K562 (cell line): ENCODE data around the gene FBXO10. TPM values are rescaled to one million over a fixed set of nuclear protein-coding genes. Genes with fewer than 3 reads are reported as not detected.

Experiments
- CBX3 ChIP-seq, 2 experiments: IDR thresholded peaks; 1 replicate in 1 of 2; 2 replicates in 1 of 2; pipeline ENCODE4 v1.6.1; 2012; ENCODE audit warnings: inconsistent platforms in 2 of 2, low read length in 2 of 2, borderline replicate concordance in 1 of 2, control low read depth in 1 of 2
- HDAC8 ChIP-seq: fragments of 450-650 bp; IDR thresholded peaks from 2 replicates; pipeline ENCODE4 v1.6.1; 2016; ENCODE audit warnings: mild to moderate bottlenecking, missing genetic modification characterization, moderate library complexity, missing compliant biosample characterization
- JUNB ChIP-seq: fragments of 450-650 bp; formaldehyde crosslinking; conservative IDR thresholded peaks from 2 replicates; pipeline ENCODE4 v1.4.0; 2020; ENCODE audit warnings: mild to moderate bottlenecking
- KDM5B ChIP-seq: fragments of 200-600 bp; sonication (generic); IDR thresholded peaks from 2 replicates; pipeline ENCODE4 v1.6.1; 2012; ENCODE audit warnings: low read depth, mild to moderate bottlenecking, moderate library complexity, low read length, control low read depth, inconsistent platforms; ENCODE audit not compliant: insufficient replicate concordance
- MEF2A ChIP-seq: IDR thresholded peaks from 2 replicates; pipeline ENCODE4 v1.6.1; 2011; ENCODE audit warnings: low read depth, mild to moderate bottlenecking, low read length, moderate library complexity; ENCODE audit not compliant: control insufficient read depth
- MTA2 ChIP-seq: fragments of 450-650 bp; IDR thresholded peaks from 2 replicates; pipeline ENCODE4 v1.6.1; 2016; ENCODE audit warnings: low read depth
- PHB2 ChIP-seq: fragments of 450-650 bp; IDR thresholded peaks from 2 replicates; pipeline ENCODE4 v1.6.1; 2017; ENCODE audit warnings: low read depth
- PTTG1 ChIP-seq: fragments of 450-650 bp; IDR thresholded peaks from 2 replicates; pipeline ENCODE4 v1.6.1; 2016; ENCODE audit warnings: low read depth, mild to moderate bottlenecking, missing genetic modification characterization, missing compliant biosample characterization
- SRSF3 ChIP-seq: fragments of 200-400 bp; formaldehyde crosslinking; IDR thresholded peaks from 2 replicates; pipeline ENCODE4 v1.6.1; 2016; ENCODE audit warnings: mild to moderate bottlenecking, low read length, moderate library complexity; ENCODE audit not compliant: insufficient read depth
- XRCC4 ChIP-seq: IDR thresholded peaks from one replicate; pipeline ENCODE4 v1.6.1; 2011; ENCODE audit not compliant: insufficient read depth, insufficient read length; ENCODE audit errors: extremely low read depth
- YY1 ChIP-seq, 3 experiments: IDR thresholded peaks; 2 replicates each; pipeline ENCODE4 v1.6.1; 2011; ENCODE audit warnings: low read length in 2 of 3, mild to moderate bottlenecking in 2 of 3, moderate library complexity in 2 of 3, borderline replicate concordance in 1 of 3, control low read depth in 1 of 3, low read depth in 1 of 3; ENCODE audit not compliant: insufficient read depth in 3 of 3, insufficient replicate concordance in 2 of 3, control insufficient read depth in 1 of 3, insufficient read length in 1 of 3; ENCODE audit errors: extremely low read depth in 1 of 3
- ZFPM2 ChIP-seq: fragments of 250-450 bp; sonication (Bioruptor Pico); IDR thresholded peaks from 2 replicates; pipeline ENCODE4 v1.5.1; 2022; ENCODE audit warnings: mild to moderate bottlenecking
- ZNF12 ChIP-seq: sonication (generic); formaldehyde crosslinking; IDR thresholded peaks from 2 replicates; pipeline ENCODE4 v1.4.0; 2020; ENCODE audit warnings: mild to moderate bottlenecking, missing genetic modification reagents
- ZNF133 ChIP-seq: fragments of 250-450 bp; sonication (Bioruptor Pico); IDR thresholded peaks from 2 replicates; pipeline ENCODE4 v1.4.0; 2020; ENCODE audit warnings: mild to moderate bottlenecking
- ZNF354B ChIP-seq: fragments of 250-450 bp; sonication (Bioruptor Pico); IDR thresholded peaks from 2 replicates; pipeline ENCODE4 v1.4.0; 2020
- ZNF511 ChIP-seq: sonication (generic); formaldehyde crosslinking; IDR thresholded peaks from 2 replicates; pipeline ENCODE4 v1.8.0; 2022; ENCODE audit warnings: mild to moderate bottlenecking, missing genetic modification reagents
- polyA plus RNA-seq, 8 experiments: library from polyadenylated mRNA; depleted of rRNA in 4 of 8; stranded (reverse) in 5 of 8; unstranded in 3 of 8; fragments of >200 nt; fragmentation: Nextera tagmentation in 2 of 8; fragmentation: Illumina TruSeq in 1 of 8; extraction: Ambion mirVana in 2 of 8; extraction: Trizol in 1 of 8; gene quantifications; 2 replicates each; pipeline versions ENCODE4 v1.2.1 to v1.2.3, GENCODE V29; 2011 to 2014; ENCODE audit warnings: inconsistent platforms in 1 of 8, missing spikeins in 1 of 8
- total RNA-seq, 7 experiments: library from RNA; depleted of rRNA in 6 of 7; stranded (reverse); fragments of >200 nt in 6 of 7; fragmentation: Illumina TruSeq in 2 of 7; extraction: Trizol in 2 of 7; gene quantifications; 2 replicates each; pipeline versions ENCODE4 v1.2.1 to v1.2.3, GENCODE V29; 2011 to 2021; ENCODE audit warnings: low replicate concordance in 1 of 7
- TF ChIP-seq, protein P1 (sequence below), 2 experiments: fragments of 450-650 bp; IDR thresholded peaks; 2 replicates each; pipeline ENCODE4 v1.6.1; 2016
- TF ChIP-seq, protein P2 (sequence below): sonication (generic); formaldehyde crosslinking; IDR thresholded peaks from 2 replicates; pipeline ENCODE4 v1.8.1; 2023; ENCODE audit warnings: mild to moderate bottlenecking, missing genetic modification reagents
- TF ChIP-seq, protein P3 (sequence below), 2 experiments: fragments of 450-650 bp; conservative IDR thresholded peaks; 2 replicates each; pipeline ENCODE4 v1.6.1; 2017; ENCODE audit warnings: mild to moderate bottlenecking in 2 of 2, moderate library complexity in 2 of 2

The FBXO10 gene
- total and polyA plus RNA-seq, 9 of the 15 experiments (the other 6 are each of a cell fraction or from before 2014, with no cell fraction given), result 0.84 to 9.9 (median 6.0) TPM

DNA sequence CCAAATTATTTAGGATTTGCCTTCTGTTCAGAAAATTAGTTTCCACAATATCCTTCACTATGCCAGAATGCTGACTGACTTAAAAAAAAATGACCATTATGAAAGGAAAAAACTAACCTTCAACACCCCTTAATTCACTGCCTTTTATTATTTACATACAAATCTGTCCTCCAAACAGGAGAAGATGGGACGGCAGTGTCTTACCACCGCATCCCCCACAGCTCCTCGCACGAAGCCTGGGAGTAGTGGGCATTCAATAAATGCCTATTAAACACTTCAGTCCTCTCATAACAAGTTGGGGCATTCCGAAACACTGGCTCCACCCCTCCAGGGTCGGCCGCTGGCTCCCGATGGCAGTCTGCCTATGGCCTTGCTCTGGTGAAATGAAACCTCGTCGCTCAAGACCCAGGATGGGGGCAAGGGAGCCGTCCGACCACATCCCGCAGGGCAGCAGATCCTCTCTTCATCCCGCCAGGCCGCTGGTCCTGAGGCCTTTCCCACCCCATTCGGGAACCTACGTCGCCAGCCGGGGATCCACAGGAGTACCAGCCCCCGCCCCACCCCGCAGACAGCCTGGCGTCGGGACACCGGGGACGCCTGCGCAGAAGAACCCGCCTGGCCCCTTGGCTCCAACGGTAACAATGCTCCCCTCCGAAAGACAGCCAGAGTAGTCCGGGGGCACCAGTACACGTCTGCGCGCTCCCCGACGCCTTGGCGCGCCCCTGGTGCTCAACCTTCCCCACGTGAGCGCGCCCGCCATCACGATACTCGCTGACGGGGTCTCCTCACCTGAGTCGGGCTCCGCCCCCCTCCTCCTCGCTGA, 111.5 kb downstream of the FBXO10 start (continued):
- TF ChIP-seq, protein P1, sequence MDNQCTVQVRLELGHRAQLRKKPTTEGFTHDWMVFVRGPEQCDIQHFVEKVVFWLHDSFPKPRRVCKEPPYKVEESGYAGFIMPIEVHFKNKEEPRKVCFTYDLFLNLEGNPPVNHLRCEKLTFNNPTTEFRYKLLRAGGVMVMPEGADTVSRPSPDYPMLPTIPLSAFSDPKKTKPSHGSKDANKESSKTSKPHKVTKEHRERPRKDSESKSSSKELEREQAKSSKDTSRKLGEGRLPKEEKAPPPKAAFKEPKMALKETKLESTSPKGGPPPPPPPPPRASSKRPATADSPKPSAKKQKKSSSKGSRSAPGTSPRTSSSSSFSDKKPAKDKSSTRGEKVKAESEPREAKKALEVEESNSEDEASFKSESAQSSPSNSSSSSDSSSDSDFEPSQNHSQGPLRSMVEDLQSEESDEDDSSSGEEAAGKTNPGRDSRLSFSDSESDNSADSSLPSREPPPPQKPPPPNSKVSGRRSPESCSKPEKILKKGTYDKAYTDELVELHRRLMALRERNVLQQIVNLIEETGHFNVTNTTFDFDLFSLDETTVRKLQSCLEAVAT (IDR thresholded peaks at IDR 0.05), result peak in 1 of 2 experiments; percentile 23; a peak in 1 of 4 replicates
- TF ChIP-seq JUNB (CRISPR knock-in tag), result no peak
- TF ChIP-seq ZNF354B (CRISPR knock-in tag), result no peak
- TF ChIP-seq KDM5B, result peak; percentile 75
- no peak for TF ChIP-seq PHB2
- TF ChIP-seq SRSF3, result 0 out of 2 replicates have a peak, but pooled peaks have one; percentile 63
- TF ChIP-seq CBX3 (IDR thresholded peaks at IDR 0.05; ENCODE audit: borderline replicate concordance in 1 of 2, low read length in 2 of 2), result no peak
- TF ChIP-seq PTTG1, result no peak
- TF ChIP-seq MTA2, result no peak
- peak in 2 of 3 experiments; percentile 39 to 81 for TF ChIP-seq YY1 (IDR thresholded peaks at IDR 0.05; ENCODE audit: borderline replicate concordance in 1 of 3, control insufficient read depth in 1 of 3, extremely low read depth in 1 of 3, insufficient read depth in 3 of 3, insufficient read length in 1 of 3, insufficient replicate concordance in 2 of 3, low read depth in 1 of 3, low read length in 2 of 3)
- no peak for TF ChIP-seq XRCC4
- no peak for TF ChIP-seq ZFPM2 (CRISPR knock-in tag)
- TF ChIP-seq ZNF12 (CRISPR knock-in tag), result 0 out of 2 replicates have a peak, but pooled peaks have one; percentile 44
- no peak for TF ChIP-seq MEF2A
- TF ChIP-seq ZNF511 (CRISPR knock-in tag), result peak; percentile 78; the same call in 1 of the 2 replicates
- TF ChIP-seq, protein P2, sequence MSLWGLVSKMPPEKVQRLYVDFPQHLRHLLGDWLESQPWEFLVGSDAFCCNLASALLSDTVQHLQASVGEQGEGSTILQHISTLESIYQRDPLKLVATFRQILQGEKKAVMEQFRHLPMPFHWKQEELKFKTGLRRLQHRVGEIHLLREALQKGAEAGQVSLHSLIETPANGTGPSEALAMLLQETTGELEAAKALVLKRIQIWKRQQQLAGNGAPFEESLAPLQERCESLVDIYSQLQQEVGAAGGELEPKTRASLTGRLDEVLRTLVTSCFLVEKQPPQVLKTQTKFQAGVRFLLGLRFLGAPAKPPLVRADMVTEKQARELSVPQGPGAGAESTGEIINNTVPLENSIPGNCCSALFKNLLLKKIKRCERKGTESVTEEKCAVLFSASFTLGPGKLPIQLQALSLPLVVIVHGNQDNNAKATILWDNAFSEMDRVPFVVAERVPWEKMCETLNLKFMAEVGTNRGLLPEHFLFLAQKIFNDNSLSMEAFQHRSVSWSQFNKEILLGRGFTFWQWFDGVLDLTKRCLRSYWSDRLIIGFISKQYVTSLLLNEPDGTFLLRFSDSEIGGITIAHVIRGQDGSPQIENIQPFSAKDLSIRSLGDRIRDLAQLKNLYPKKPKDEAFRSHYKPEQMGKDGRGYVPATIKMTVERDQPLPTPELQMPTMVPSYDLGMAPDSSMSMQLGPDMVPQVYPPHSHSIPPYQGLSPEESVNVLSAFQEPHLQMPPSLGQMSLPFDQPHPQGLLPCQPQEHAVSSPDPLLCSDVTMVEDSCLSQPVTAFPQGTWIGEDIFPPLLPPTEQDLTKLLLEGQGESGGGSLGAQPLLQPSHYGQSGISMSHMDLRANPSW (CRISPR knock-in tag), result 0 out of 2 replicates have a peak, but pooled peaks have one; percentile 69
- TF ChIP-seq, protein P3, sequence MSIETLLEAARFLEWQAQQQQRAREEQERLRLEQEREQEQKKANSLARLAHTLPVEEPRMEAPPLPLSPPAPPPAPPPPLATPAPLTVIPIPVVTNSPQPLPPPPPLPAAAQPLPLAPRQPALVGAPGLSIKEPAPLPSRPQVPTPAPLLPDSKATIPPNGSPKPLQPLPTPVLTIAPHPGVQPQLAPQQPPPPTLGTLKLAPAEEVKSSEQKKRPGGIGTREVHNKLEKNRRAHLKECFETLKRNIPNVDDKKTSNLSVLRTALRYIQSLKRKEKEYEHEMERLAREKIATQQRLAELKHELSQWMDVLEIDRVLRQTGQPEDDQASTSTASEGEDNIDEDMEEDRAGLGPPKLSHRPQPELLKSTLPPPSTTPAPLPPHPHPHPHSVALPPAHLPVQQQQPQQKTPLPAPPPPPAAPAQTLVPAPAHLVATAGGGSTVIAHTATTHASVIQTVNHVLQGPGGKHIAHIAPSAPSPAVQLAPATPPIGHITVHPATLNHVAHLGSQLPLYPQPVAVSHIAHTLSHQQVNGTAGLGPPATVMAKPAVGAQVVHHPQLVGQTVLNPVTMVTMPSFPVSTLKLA (conservative IDR thresholded peaks at IDR 0.05), result no peak
- TF ChIP-seq ZNF133 (CRISPR knock-in tag), result no peak
- no peak for TF ChIP-seq HDAC8 (tag)
